Activated CD8-positive, alpha-beta memory T cell treated with anti-CD3 and anti-CD28 coated beads for 36 hours (primary cell): Measurements from ENCODE around the gene CACFD1. TPM values are rescaled to one million over a fixed set of nuclear protein-coding genes. Genes with fewer than 3 reads are reported as not detected.

ENCODE experiments used
- CTCF ChIA-PET: fragments of 350-600 bp; sonication (Branson Sonifier 250); formaldehyde crosslinking; loops from one replicate; lab custom pipeline; 2021; ENCODE audit warnings: antibody characterized with exemption; lab: Charles Lee
- POLR2A ChIA-PET: fragments of 350-600 bp; sonication (Branson Sonifier 250); formaldehyde crosslinking; loops from one replicate; lab custom pipeline; 2021; ENCODE audit warnings: antibody characterized with exemption; lab: Charles Lee
- total RNA-seq, 2 experiments: library from RNA; stranded (reverse); gene quantifications; one replicate each; pipeline ENCODE4 v1.2.3, GENCODE V29; 2021

CACFD1 gene
- total RNA-seq, result under 1 TPM; 0.90 to 0.97 TPM

- POLR2A ChIA-PET, result interaction anchor here (0.6 to 2.1 kb wide), 5 partner anchors 8 to 790 kb away, joined by 3 to 7 read pairs (median 3); partner anchors contain the start of genes DDX31 and SLC2A6
- CTCF ChIA-PET, result interaction anchor here (0.5 to 0.7 kb wide), 2 partner anchors 25 to 86 kb away, joined by 3 read pairs; no protein-coding TSS in a partner anchor
Observed at GRCh38 chr9:133459476-133460404, at the start of gene CACFD1. Gene CACFD1, plus strand, starts transcription at chr9:133459978. Its CDS starts 89 bp downstream, at chr9:133460067.

DNA sequence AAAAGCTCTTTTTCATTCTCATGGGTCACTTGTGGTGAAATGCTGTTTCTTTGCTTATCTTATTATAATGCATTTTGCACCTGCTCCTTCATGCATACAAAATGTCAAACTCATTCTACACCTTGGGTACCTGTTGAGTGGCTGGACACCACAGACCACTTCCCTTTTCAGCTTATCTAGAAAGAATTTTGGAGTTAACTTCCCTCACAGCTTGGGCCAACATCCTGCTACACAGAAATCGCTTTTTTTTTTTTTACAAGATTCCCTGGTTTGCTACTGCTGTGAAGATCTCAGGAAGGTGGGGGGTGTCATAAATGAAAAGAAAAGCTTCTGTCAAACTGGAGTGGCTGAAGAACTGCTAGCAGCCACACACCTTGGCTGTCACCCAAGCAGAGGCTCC is 44.6 kb upstream of the CACFD1 start:
- POLR2A ChIA-PET, result interaction anchor here (0.6 kb wide), 1 partner anchor 43 kb away, joined by 3 read pairs; no protein-coding TSS in a partner anchor

GRCh38 chr9:133417541-133418461 is 42.0 kb upstream of the CACFD1 start, which contains the start of gene REXO4:
Gene REXO4, minus strand, starts transcription at chr9:133418010. Its CDS starts 166 bp downstream, at chr9:133417844.
- POLR2A ChIA-PET, result interaction anchor here (0.6 to 0.9 kb wide), 4 partner anchors 46 to 473 kb away, joined by 3 to 7 read pairs (median 3); partner anchors contain the start of genes MED22 and RPL7A
- CTCF ChIA-PET, result interaction anchor here (0.5 to 1.4 kb wide), 2 partner anchors 14 to 150 kb away, joined by 3 to 6 read pairs; no protein-coding TSS in a partner anchor

More for the DNA sequence above, 44.6 kb upstream of the CACFD1 start:
- CTCF ChIA-PET, result interaction anchor here (1.5 kb wide), 1 partner anchor 67 kb away, joined by 5 read pairs; no protein-coding TSS in a partner anchor

GRCh38 chr9:133419005-133419404 is 40.8 kb upstream of the CACFD1 start:
- CTCF ChIA-PET, result interaction anchor here (0.7 to 1.4 kb wide), 4 partner anchors 15 to 275 kb away, joined by 3 to 6 read pairs (median 3); no protein-coding TSS in a partner anchor

DNA sequence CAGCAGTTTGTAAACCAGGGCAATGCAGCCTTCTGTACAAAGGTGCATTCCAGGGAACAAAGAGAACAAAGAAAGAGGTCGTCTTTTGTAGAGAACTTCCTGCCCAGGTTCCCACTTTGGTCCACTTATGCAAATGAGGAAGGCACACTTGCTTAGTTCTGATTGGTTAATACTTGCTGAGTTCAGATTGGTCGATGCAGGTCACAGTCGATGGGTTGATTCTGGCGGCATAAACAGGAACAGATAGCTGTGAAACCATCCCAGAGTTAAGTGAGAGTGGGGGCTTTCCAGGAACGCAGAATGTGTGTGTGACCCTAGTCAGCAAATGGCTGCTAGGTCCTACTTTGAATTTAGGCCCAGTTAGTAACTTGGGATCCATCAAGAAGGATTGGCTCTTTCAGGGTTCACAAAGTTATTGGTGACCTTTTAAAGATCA is 39.4 kb upstream of the CACFD1 start:
- POLR2A ChIA-PET, result no interaction called here

More at GRCh38 chr9:133419005-133419404, 40.8 kb upstream of the CACFD1 start:
- POLR2A ChIA-PET, result interaction anchor here (0.6 to 0.9 kb wide), 2 partner anchors 34 to 71 kb away, joined by 3 read pairs; partner anchors contain the start of genes MED22 and RPL7A

DNA sequence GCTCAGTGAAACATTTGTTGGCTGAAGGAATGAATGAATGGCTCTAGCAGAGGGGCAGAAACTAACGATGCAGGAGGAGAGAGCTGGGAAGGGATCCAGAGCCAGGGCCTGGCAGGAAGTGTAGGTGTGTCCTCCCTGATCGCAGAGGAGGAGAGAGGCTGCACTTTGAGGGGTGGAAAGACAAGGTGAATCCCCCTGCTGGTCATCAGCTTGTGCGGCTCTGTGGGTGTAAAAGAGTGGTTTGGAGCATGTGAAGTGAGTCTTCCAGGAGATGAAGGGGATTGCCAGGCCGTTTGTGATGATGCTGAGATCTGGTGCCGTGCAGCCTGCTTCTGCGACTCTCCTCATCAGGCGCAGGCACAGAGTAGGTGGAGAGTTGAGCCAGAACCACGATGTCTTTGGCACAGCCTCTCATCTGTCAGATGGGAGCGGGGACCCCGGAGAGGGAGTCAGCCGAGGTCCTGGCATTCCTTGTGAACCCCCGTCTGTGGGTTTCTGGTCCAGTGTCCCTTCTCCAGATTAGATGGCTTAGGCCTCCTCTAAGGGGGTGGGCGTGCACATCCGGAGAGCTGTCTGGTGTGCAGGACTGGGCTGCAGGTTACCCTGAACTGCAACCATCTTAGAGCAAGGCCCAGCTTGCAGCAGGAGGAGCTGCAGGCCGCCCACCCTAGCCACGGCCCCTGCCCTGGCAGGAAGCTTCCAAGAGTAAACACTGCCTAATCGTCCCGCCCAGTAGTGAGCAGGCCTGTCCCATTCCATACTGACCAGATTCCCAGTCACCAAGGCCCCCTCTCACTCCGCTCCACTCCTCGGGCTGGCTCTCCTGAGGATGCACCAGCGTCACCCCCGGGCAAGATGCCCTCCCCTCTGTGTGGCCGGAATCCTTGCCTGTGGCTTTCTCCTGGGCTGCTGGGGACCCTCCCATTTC is 37.9 kb upstream of the CACFD1 start, which contains the start of gene ADAMTS13:
TSS of gene ADAMTS13 (plus strand) at position 753 of the 928 bp plus-strand sequence. CDS start at position 830, 77 bp downstream.
- ChIA-PET CTCF (no interaction called here), POLR2A (interaction anchor here (0.8 to 1.6 kb wide), 3 partner anchors 38 to 75 kb away, joined by 3 to 7 read pairs (median 3); partner anchors contain the start of gene CACFD1)

More for the DNA sequence above, 39.4 kb upstream of the CACFD1 start:
- CTCF ChIA-PET, result interaction anchor here (0.6 kb wide), 1 partner anchor 690 kb away, joined by 3 read pairs; no protein-coding TSS in a partner anchor

DNA sequence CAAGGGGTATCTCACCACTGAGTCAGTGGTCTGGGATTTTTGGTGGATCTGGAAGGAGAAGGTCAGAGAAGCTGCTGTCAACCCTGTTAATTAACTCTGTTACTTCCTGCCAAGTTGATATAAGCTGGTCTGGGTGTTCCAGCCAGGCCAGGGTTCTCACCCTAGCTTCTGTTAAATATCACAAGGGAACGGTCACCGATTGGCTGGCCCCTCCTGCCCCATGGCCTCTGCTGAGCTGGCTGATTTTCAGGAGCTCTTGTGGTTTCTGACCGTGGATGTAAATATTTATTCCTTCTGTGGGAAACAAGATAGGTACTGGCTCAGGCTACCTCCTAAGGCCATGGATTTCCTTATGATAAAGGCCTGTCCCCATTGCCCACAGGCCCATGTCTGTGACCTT is 36.6 kb upstream of the CACFD1 start:
- CTCF ChIA-PET, result no interaction called here
- POLR2A ChIA-PET, result no interaction called here

GRCh38 chr9:133424187-133424586 is 35.6 kb upstream of the CACFD1 start:
- CTCF ChIA-PET, result no interaction called here
- POLR2A ChIA-PET, result no interaction called here

GRCh38 chr9:133425049-133425632 is 34.6 kb upstream of the CACFD1 start:
- ChIA-PET CTCF (interaction anchor here (1.0 kb wide), 1 partner anchor 14 kb away, joined by 3 read pairs; no protein-coding TSS in a partner anchor), POLR2A (no interaction called here)

- POLR2A ChIA-PET, result no interaction called here
- CTCF ChIA-PET, result interaction anchor here (1.0 kb wide), 1 partner anchor 15 kb away, joined by 3 read pairs; no protein-coding TSS in a partner anchor
Observed at GRCh38 chr9:133426011-133426410, 33.8 kb upstream of the CACFD1 start.

DNA sequence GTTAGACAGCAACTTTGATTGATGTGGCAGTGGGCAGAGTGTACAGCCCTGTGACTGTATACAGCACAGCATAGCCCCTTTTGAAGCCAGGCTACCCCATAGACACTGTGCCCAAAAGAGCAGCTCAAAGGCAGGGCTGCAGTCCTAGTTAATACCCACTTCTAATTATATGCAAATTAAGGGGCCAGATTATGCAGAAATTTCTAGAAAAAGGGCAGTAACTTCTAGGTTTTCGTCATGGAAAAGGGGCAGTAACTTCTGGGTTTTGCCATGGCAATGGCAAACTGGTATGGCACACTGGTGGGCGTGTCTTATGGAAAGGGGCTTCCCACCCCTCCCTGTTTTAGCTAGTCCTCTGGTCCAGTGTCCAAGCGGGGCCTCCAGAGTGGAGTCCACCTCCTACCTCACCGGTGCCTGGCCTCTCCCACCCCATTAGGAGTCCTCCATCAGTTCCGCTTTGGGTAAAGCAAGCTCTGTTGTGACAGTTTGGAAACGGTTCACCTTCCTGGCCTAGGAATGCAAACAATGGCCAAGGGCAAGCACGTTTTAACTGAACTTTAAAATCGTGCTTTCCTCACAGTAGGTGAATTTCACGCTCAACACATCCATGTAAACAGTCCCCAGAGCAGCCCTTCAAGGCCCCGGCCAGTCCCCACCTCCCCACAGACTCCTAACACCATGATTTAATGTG is 32.0 kb upstream of the CACFD1 start:
- POLR2A ChIA-PET, result interaction anchor here (0.8 kb wide), 1 partner anchor 25 kb away, joined by 4 read pairs; no protein-coding TSS in a partner anchor

DNA sequence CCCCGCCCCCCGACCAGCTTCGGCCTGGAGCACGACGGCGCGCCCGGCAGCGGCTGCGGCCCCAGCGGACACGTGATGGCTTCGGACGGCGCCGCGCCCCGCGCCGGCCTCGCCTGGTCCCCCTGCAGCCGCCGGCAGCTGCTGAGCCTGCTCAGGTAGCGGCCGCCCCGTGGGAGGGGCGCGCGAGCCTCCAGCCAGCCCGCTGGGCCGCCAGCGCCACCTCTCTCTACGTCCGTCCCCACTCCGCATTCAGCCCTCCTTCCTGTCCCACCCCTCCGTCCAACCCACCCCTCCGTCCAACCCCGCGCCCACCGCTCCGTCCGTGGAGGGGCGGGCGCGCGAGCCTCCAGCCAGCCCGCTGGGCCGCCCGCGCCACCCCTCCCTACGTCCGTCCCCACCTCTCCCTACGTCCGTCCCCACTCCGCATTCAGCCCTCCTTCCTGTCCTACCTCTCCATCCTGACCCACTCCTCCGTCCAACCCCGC is 31.1 kb upstream of the CACFD1 start:
- ChIA-PET POLR2A (no interaction called here), CTCF (no interaction called here)

More for the DNA sequence above, 32.0 kb upstream of the CACFD1 start:
- CTCF ChIA-PET, result no interaction called here

DNA sequence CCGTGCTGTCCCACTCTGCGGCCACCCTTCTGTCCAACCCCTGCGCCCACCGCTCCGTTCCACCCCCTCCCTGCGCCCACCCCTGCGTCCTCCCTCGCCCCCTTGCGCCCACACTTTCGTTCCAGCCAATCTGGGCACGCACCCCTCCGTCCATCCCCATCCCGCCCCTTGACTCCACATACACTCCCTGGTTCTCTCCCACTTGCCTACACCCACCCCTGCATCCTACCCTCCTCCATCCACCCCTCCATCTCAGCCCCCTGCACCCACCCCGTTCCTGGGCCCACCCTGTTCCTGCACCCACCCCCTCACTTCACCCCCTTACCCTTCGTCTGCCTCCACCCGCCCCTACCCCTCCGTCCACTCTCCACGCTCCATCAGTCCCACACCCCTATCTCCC is 30.6 kb upstream of the CACFD1 start:
- CTCF ChIA-PET, result no interaction called here

GRCh38 chr9:133429641-133430161 is 30.1 kb upstream of the CACFD1 start:
- CTCF ChIA-PET, result no interaction called here
- POLR2A ChIA-PET, result no interaction called here

More for the DNA sequence above, 30.6 kb upstream of the CACFD1 start:
- POLR2A ChIA-PET, result no interaction called here

- ChIA-PET CTCF (interaction anchor here (0.7 kb wide), 1 partner anchor 530 kb away, joined by 3 read pairs; no protein-coding TSS in a partner anchor), POLR2A (no interaction called here)
Observed at GRCh38 chr9:133430244-133430643, 29.5 kb upstream of the CACFD1 start.
